AG08395 (cell line): ENCODE measurements around the gene NBL1.

Source experiments
- DNase-seq: peaks from one replicate; pipeline ENCODE4 v3.0.0; 2012; ENCODE audit warnings: mixed read lengths, low spot score

The NBL1 gene

DNA sequence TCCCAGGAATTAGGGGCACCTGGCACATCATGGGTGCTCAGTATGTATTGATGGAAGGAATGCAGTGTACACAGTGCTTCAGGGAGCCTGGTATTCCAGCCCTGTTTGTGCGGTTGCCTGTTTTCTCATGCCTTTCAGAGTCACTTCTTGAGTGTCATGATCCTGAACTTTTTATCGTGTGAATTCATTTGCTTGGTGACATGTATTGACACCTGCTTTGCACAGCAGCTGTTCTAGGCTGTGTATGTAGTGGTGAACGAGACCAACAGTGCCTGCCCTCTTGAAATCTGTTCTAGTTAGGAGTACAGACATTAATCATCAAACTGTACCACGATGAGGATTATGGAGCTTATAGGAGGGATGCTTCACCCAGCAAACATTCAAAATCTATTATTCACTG lies 26.7 kb downstream of the NBL1 start:
- DNase-seq, result no peak

GRCh38 chr1:19672237-19672636 lies 28.1 kb downstream of the NBL1 start:
- no peak for DNase-seq

DNA sequence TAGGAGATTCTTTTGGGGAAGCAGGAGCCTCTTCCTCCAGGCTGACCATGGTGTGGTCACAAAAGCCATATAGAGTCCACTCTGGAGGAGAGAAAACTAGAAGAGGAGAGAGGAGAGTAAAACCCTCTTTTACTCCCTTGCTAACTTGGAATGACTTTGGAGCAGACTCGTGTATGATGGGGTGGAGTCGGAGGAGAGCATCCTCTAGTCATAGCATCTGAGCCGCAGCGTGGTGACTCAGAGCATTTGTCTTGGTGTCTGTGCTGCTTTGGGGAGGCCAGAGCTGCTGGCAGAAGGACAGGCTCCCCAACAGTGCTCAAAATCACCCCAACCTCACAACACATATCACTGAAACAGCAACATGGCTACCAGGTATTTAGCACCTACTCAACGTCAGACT lies 31.7 kb downstream of the NBL1 start:
- DNase-seq, result no peak

DNA sequence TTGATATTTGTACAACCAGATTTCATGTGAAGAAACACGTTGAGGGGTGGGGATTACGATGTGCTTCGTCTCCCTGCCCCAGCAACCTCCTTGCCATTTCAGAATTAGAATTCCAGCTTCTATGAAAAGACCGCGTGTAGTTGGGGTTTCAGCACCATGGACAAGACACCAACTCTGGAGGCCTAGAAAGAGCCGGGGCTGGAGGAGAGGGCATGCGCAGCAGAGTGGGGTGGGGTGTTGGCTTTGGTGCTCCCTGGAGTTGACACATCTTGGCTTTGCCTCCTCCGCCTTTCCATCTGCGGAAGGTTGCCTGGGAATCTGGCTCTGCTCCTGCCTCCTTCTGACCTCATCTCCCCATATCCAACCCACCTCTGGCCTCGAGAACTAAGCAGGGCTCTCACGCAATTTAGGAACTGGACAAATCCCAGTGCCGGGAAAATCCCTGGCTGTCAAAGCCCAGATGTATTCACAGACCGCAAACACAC lies 32.4 kb downstream of the NBL1 start:
- DNase-seq, result peak; percentile 99

GRCh38 chr1:19678493-19678892 lies 34.4 kb downstream of the NBL1 start:
- DNase-seq, result no peak

- DNase-seq, result no peak
These were observed 34.9 kb downstream of the NBL1 start for GRCh38 chr1:19678931-19679453.

GRCh38 chr1:19679691-19680090 lies 35.6 kb downstream of the NBL1 start:
- no peak for DNase-seq

DNA sequence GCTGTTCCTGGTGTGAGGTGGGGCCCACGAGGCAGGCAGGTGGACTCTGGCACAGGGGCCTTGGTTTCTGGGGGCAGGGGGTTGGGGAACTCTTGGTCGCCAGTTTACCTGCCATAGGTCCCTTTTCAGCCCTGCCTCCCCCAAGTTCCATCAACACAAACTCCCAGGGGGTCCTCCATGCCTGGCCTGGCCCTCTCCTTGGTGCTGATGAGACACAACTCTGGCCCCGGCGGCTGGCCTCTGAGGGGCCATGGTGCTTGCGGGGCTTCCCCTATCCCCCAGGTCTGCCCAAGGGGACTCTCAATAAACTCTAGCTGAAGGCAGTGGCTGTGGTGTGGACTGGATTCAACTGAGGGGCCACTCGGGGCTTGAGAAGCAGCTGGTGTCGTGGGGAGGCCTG lies 36.5 kb downstream of the NBL1 start:
- DNase-seq, result no peak

GRCh38 chr1:19682257-19682656 lies 38.1 kb downstream of the NBL1 start:
- peak; percentile 94 for DNase-seq

DNA sequence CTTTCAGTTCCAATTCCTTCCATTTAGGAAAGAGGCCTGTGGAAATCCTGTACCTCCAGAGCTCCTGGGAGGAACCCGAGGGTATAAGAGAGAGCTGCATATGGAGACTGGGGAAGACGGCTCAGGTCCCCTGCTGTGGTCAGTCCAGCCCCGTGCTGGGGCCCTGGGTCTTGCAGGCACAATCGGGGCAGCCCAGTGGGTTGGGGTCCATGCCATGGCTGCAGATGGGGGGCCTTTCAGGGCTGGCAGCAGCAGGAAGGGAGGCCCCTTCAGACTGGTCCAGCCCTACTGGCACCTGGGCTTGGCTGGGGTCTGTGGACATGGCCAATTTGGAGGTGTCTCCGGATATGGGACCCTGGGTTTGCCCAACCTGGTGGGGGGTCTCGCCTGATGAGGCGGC lies 38.8 kb downstream of the NBL1 start:
- no peak for DNase-seq

GRCh38 chr1:19683351-19683750 lies 39.2 kb downstream of the NBL1 start:
- DNase-seq, result no peak

DNA sequence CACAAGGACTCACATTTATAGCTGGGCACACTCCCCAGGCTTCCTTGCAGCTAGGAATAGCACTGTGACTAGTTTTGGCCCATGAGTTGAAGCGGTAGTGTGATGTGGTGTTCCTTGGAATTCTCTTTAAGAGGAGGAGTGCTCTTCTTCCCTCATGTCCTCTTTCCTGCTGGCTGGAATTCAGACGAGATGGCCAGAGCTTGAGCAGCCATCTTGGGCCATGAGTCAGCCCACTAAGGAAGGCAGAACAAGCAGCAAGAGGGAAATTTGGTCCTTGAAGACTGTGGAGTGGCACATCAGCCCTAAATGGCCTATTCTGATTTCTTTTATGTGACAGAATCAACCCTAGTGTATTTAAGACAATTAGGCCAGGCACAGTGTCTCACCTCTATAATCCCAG lies 40.6 kb downstream of the NBL1 start:
- no peak for DNase-seq

DNA sequence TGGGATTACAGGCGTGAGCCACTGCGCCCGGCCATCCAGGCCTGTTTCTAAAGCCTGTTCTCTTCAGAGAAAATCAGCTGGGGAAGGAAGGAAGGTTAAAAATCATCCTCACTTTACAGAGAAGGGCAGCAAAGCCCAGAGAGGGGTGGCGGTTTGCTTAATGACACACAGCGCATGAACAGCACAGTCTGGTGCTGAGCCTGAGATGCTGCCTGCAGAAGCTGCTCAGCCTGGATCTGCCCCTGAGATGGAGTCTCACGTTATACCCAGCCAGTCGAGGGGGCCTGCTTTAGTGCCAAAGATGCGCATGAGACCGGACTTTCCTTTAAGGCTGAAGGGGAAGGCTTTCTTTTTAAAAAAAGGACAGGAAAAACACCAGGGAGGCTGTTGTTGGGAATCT lies 41.9 kb downstream of the NBL1 start:
- DNase-seq, result no peak

DNA sequence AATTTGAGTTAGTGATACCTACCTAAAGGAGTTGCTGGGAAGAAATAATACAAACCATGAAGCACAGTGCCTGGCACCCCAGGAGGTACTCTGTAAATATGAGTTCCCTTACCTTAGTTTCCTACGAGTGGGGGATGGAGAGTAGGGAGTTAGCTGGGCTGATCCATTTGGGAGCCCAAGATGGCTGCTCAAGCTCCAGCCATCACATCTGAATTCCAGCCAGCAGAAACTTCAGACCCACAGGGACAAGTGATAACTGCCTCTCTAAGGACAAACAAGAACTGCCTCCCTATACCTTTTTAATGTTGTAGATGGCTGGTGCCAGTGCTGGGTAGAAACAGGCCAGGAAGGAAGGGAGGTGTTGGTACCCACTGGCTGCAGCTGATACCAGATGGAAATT lies 43.3 kb downstream of the NBL1 start:
- no peak for DNase-seq

DNA sequence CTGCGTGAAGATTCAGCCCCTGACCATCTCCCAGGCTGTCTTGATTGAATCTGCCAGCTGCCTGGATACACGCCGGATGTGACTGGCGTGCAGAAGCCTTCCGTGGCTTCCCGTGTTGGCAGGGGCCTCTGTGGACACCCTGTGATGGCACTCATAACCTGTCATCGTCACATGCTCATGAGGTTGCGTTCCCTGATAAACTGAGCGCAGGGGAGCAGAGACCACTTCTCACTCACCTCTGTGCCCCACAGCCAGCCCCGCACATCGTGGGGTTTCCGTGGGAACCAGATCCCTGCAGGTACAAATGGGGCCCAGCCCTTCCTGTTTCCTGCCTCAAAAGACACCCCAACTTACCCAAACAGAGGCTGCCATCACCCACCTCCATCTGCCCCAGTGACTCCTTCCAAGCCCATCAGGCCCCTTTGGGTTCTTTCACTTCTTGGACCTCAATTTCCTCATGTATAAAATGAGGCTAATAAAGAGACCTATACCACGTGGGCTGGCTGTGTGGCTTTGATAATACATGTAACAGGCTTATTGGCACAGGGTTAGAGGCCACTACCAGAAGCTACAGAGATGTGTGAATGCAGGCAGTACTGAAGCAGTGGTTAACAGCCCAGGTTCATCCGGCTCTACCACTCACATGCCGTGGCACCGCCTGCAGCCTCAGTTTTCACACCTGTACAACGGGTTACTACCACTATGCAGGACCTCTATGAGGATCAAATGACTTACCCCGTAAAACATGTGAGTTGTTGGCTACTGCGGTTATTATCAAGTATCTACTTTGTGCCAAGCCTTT lies 44.1 kb downstream of the NBL1 start:
- DNase-seq, result no peak

DNA sequence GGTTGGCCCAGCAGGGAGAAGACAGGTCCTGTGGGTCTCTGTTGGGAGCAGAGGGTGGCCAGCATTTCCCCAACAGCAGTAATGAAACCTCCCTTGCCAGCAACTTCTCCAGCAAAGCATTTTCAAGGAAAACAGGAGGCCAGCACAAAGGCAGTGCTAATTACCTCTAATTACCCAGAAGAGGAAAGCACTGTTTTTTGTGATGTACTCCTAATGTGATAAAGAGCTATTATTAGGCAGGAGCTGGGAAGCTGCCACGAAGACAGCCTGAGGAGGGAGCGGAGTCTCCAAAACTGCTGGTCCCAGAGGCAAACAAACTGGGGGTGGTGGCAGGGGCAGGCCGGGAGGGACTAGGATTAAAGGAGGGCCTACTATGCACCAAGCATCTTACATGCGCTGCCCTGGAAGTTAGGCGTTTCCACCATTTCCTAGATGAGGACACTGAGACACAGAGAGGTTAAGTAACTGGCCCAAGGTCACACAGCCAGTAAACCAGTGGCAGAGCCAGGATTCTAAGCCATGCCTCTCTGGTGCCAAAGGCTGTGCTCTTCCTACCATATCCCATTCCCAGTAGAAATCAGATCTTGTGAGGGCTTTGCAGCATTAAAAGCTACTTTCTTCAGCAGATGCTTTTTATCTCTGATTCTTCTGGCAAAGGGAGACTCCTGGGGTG lies 45.1 kb downstream of the NBL1 start:
- DNase-seq, result no peak

GRCh38 chr1:19689856-19690255 lies 45.7 kb downstream of the NBL1 start:
- DNase-seq, result no peak

GRCh38 chr1:19690342-19690741 lies 46.2 kb downstream of the NBL1 start:
- DNase-seq, result no peak

DNA sequence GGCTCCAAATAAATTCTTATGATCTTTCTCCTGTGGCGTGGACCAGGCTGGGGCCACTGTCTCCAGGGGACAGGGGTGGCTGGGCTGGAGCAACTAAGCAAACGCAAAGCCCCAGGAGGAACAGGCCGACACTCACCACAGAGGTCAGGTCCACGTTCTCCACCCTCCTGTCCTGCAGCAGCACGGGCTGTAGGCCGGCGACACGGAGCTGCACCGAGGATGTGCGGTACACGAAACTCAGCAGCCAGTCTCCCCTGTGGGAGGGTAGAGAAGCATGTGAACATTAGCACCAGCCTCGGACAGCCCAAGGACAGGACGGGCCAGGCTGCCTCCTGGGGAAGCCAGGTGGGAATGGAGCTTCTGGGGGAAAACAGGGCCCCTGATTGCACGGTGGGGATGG lies 50.2 kb downstream of the NBL1 start:
- DNase-seq, result no peak

GRCh38 chr1:19695772-19696171 lies 51.7 kb downstream of the NBL1 start:
- DNase-seq, result no peak

DNA sequence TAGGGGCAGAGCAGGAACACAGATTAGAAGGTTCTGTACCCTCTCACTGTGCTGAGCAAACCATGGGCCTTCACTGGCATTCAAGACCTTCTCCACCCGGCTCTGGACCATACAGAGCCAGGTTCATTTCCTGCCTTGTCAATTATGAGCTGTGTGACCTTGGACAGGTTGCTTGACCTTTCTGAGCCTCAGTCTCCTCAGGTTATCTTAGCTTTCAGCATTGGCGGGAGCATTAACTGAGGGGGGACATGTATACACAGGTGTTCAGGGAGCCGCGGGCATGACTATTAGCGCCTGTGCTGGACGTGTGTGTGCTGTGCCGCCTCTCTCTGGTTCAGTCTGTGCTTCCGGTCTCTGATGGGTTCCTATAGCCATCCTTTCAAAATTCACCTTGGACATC lies 52.7 kb downstream of the NBL1 start:
- no peak for DNase-seq

DNA sequence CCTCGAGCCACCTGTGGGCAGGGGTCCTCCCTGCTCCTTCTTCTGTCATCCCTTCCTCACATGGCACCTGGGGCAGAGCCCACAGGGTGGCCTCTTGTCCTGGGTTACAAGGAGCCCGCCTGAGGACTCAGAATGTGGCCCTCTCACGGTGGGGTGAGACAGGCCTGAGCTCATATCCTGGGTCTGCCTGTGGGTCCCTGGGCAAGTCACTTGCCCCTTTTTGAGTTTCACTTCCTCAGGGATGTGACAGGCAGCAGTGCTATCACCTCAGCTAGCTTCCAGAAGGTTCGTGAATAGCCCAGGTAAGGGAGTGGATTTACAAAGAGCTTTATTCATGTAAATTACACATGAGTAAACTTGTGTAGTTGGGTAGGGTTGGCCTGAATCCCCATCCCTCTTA lies 54.1 kb downstream of the NBL1 start:
- no peak for DNase-seq

DNA sequence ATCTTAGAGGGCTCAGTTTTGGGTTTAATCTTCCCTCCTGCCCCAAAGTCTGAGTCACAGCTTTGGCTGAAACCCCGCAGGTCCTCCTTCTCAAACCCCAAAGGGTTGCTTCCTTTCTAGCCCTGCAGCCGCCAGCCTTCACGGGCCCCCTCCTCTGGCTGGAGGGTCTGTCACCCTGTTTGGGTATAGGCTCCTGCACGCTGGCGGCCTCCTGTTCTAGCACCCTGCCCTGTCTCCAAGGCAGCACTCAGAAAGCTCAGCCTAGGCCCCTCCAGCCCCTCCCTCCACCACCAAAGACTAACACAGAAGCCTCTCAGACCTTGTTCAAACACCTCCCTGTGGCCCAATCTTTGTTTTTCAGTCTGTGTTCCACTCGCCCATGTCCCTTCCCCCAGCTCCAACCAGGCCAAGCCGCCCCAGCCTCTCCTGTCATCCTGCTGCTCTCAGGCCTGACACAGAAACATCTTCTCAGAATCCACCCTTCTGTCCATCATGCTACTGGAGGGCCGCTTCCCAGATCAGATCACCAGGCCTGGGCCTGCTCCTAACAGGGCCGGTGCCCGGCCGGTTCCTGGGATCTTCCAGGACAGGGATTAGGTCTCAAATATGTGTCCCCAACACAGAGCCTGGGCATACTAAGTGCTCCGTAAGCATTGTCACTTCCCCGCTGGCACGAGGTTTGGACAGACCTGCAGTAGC lies 56.1 kb downstream of the NBL1 start:
- no peak for DNase-seq
